G401 (cell line): ENCODE measurements around the gene POLR2F. TPM values are rescaled to one million over a fixed set of nuclear protein-coding genes. Genes with fewer than 3 reads are reported as not detected.
"Not testable (repeated sequence)": the region's sequence is repeated elsewhere in the genome, so short reads cannot be mapped to it uniquely, and the experiment has no call there.

ENCODE experiments used
- DNase-seq: peaks from one replicate; pipeline ENCODE4 v3.0.0-alpha.2; 2015; ENCODE audit warnings: low spot score
- in situ Hi-C: cut with HindIII; loops from 2 replicates; pipeline ENCODE4 v1.10.0; 2016; ENCODE audit warnings: low sequenced_read_pairs, mixed read lengths
- total RNA-seq: library from RNA; depleted of rRNA; stranded (reverse); fragments of >200 nt; shearing (Covaris generic); gene quantifications from 2 replicates; pipeline ENCODE4 v1.2.3, GENCODE V29; 2014

The POLR2F gene
- total RNA-seq, 1 experiment from 2014 or later = 225 TPM

GRCh38 chr22:37973271-37974170, 20.0 kb downstream of the POLR2F start:
- no peak for DNase-seq
- in situ Hi-C loops = loop anchor here (25.0 kb wide), 1 partner anchor 111 kb away; no protein-coding TSS in a partner anchor

DNA sequence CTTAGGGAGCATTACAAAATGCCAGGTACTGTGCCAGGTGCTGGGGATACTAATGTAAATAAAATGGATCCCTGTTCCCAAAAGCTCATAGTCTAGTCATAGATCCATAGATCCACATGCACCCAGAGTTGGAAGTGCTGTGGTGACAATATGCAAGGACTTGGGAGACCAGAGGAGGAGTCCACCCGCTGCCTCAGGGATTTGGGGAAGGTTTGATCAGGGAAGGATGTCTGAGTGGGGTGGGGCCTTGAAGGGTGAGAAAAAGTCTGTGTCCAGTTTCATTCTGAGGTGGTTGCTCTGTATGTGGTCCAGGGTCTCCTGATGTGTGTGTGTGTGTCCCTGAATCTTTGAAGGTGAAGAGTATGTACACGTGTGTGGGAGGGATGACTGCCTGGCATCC, 21.7 kb downstream of the POLR2F start:
- in situ Hi-C loops = no loop called here
- no peak for DNase-seq

DNA sequence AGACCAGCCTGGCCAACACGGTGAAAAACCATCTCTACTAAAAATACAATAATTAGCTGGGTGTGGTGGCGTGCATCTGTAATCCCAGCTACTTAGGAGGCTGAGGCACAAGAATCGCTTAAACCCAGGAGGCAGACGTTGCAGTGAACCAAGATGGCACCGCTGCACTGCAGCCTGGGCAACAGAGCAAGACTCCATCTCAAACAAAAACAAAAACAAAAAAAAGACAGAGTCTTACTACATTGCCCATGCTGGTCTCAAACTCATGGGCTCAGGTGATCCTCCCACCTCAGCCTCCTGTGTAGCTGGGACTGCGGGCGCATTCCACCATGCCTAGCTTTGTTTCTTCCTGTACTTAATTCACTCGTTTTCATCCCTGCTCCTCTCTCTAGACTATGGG, 22.5 kb downstream of the POLR2F start:
- in situ Hi-C loops, DNase-seq: not testable (repeated sequence)

GRCh38 chr22:37976547-37976946, 23.0 kb downstream of the POLR2F start:
- DNase-seq = no peak
- in situ Hi-C loops = no loop called here

DNA sequence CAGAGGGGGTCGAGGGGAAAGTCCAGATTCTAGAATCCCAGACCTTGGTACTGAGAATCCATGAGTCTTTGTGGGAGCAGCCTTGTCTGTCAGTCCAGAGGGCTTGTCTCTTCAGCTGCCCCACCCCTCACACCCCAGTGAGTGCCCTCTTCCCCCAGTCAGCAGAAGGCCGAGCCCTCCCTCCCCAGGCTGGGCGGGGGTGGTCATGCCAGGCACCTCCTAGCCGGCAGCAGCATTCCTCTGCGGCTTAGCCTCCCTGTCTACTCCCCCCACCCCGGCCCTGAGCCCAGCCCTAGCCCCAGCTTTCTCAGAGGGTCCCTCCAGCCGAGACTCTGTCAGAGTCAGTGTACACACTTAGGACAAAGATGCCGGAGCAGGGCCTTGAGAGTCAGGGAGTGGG, 26.3 kb downstream of the POLR2F start:
- in situ Hi-C loops = no loop called here

DNA sequence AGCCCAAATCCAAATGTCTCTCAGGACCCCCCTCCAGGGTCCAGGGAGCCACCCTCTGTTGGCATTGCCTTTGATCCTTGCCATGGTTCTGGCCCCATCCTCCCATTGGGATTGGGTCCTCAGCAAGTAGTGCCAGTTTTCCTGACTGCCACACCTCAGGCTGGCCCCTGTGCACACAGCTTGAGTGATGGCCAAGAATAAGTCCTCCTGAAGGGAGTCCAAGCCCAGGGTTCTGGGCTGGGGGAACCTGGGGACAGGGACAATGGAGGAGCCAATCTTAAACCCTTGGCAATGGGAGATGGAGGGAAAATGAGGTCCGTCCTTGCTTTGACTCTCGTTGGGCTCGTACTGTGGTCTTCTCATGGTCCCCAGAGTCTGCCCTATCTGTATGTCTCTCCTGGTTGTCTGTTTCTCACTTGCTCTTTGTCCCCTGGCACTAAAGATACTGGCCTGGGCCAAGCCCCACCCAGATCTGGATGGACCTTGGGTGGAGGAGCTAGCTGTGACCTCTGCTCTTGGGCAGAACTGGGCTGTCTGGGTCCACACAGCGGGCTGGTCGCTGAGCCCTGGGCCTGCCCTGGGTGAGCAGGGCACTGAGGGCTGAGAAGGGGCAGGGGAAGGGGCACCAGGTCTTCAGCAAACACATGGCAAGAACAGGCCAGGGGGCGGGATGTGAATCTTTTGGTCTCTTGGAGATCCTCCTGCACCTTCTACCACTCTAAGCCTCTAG, 27.9 kb downstream of the POLR2F start:
- in situ Hi-C loops = no loop called here
- no peak for DNase-seq

More for the DNA sequence above, 26.3 kb downstream of the POLR2F start:
- no peak for DNase-seq

DNA sequence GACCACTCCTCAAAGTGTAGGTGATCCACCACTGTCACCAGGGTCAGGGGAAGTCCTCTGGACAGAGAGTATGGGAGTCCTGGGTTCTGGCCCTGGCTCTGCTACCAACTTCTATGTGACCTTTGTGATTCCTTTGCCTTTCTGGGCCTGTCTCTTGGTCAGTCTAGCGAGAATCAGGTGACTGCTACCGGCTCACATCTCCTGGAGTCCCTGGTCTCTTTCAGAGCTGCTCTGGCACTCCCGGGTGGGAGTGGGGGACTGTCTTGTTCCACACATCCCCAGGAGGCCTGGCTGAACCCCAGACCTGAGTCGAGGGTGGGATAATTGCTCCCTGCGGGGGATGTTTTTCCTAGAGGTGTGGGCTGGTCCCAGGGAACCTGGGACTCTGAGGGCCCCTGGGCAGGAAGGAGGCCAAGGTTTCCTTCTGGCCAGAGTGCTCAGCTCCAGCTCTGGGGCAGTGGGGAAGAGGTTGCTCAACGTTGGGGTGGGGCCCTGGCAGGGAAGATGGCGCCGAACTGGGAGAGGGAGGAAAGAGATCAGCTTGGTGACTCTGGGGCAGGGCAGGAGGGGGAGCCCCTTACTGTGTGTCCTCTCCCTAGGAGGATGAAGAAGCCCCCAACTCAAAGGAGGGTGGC, 28.8 kb downstream of the POLR2F start:
- in situ Hi-C loops = no loop called here
- DNase-seq = no peak

DNA sequence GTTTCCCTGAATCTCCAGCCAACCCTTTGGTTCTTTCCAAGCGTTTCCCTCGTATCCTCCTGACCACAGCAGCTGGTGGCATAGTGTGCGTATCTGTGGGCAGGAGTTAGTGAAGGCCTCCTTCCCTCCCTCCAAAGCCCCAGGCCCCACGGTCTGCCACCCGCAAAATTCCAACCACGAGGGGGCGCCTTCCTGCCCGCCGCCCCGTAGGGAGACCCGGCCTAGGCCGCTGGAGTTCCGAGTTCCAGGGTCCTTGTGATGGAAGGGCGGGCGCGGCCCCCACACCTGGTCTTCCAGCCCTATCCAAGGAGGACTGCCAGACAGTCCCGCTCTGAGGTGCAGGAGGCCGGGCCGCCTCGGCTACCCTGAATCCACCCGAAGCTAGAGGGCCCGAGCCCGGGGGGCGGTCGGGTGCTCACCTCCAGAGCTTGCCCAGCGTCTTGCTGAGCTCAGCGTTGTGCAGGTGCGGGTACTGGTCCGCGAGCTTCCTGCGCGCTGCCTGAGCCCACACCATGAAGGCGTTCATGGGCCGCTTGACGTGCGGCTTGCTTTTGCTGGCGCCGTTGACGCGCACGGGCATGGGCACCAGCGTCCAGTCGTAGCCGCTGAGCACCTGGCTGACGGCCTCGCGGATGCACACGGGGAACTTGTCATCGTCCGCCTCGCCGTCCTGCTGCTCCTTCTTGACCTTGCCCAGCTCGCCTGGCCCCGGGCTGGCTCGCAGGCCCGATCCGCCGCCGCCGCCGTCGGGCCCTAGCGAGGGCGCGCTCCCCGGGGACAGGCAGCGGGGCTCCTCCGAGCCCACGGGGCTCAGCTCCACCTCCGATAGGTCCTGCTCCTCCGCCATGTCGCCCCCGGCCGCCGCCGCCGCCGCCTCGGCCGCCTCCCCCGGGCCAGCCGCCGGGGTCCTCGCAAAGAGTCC, 29.7 kb downstream of the POLR2F start:
- no peak for DNase-seq
- in situ Hi-C loops = no loop called here

DNA sequence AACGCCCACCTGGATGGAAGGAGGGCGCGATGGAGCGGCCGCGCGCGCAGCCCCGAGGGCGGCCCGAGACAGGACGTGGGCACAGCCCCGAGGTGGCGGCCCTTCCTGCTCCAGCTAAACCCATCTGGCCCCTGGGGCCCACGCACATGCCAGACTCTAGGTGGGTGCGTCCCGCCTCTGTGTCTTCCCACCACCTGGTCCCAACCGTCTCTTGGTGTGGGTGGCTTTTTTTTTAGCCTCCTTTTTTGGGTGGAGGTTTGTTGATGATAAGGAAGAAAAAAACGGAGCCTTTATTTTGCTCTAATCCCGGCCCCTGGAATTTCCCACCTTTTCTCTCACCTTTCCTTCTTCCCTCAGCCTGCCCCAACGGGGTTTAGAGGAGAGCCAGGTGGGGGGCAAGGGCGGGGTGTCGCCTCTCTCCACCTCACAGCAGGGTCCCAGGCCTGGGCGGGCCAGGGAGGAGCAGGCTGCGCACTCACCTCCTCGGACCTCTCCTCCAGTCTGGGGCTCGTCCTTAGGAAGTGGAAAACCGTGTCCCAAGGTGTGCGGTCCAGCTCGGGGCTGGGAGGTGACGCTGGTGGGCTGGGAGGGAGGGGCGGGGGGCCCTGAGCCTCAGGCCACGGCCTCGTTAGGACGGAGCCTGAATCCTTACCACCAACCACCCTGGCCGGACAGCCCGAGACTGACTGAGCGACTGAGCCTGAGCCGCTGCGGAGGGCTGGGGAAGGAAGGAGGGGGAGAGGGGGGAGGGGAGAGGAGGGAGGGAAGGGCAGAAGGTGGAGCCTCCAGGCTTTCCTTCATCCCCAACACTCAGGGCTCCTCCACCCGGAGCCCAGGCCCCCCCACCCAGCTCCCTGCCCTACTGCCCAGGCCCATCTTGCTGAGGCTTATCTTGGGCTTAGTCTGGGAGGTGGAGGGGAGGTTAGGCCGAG, 30.6 kb downstream of the POLR2F start, which contains the start of gene SOX10:
TSS of gene SOX10 (minus strand) at position 696 of the 932 bp plus-strand sequence. CDS start 771 bp downstream, outside the sequence.
- in situ Hi-C loops = no loop called here
- DNase-seq = no peak

DNA sequence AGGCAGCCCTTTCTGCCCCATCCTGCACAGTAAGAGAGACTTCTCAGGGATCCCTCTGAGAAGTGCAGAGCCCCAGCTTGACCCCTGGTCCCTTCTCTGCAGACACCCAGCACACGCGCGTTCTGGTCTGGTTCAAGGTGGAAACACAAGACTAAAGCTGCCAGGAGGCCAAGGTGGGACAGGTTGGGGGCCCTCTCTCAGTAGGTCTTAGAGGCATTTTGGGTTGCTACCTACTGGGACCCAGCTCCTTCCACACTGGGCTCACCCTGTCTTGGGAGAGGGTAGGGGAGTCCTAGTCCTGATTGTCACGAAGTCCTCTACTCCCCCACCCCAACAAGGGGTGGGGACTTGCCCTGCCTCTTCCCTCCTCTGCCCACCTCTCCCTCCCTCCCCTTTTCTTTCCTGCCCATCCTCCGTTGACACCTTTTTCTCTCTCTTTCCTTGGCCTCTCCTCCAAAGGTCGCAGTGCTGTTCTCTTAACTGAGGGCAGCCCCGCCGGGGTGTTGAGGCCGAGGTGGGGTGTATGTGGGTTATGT, 31.6 kb downstream of the POLR2F start:
- in situ Hi-C loops = no loop called here
- no peak for DNase-seq

GRCh38 chr22:37985751-37986281, 32.3 kb downstream of the POLR2F start:
- in situ Hi-C loops = no loop called here
- no peak for DNase-seq

DNA sequence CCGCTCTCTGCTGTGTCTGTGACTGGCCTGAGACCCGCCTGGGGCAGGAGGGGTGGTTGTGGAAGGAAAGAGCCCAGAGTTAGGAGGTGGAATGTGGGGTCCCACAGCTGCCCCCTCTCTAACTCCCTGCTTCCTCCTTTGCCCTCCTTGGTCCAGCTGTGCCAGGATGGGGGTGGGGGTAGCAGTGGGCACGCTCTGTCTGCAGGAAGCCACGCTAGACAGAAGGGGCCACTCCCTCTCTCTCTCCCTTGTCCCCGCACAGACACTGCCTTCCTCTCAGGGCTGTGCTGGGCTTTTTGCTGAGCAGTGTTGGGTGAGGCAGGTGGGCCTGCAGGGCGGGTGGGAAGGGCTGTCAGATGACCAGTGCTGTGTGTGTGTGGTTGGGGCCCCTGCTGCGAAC, 32.9 kb downstream of the POLR2F start:
- in situ Hi-C loops = no loop called here

DNA sequence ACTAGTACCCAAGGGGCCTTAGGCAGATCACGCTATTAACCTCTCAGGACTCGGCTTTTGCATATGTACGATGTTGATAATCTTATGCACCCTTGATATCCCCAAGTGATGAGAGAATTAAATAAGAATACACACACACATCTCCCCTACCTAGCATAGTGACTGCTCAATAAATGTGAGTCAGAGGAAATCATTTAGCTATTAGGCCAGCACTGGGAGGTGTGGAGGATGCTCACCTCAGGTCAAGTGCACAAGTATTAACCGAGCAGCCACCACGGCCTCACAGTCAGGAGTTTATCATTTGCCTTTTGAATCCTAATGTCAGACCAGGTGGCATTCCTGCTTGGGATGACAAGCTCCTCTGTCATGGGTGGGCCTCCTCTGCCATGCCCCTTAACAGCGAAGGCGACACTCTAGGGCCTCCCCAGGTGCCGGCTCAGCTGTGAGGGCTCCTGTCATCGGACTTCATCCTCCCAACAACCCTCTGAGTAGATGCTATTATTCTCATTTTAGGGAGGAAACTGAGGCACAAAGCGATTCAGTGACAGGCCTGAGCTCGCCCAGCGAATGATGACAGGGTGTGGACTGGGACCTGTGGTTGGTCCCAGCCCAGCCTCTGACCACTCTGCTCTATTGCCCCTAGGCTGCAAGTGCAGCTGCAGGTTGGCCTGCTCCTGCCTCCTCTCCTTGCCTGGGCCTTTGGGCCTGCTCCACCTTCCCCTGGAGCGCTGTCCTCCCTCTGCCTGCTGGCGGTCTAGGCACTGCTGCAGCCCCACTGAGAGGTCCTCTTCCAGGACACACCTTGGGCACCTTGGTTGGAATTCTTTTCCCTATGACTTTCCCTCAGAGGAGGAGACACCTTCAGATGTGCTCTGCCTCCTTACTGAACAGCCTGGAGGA, 35.9 kb downstream of the POLR2F start:
- no peak for DNase-seq
- in situ Hi-C loops = no loop called here

More for the DNA sequence above, 32.9 kb downstream of the POLR2F start:
- DNase-seq = no peak

DNA sequence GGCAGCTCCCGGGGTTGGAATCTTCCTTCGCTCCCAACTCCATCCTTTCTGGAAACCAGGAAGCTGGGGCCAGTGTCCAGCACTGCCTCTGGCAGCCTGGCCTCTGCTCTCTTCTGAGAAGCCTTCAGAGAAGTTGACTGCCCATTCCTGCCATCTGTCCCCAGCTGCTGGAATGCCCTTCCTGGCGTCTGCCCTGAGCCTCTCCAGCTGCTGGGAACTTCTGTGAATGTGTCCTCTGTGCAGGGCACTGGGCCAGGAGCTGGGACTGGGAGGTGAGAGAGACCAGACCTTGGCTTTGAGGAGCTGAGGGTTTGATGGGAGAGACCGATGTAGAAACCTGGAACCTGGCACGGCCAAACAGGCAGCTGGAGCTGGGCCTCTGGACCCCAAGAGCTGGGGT, 36.8 kb downstream of the POLR2F start:
- in situ Hi-C loops = no loop called here
- DNase-seq = no peak

DNA sequence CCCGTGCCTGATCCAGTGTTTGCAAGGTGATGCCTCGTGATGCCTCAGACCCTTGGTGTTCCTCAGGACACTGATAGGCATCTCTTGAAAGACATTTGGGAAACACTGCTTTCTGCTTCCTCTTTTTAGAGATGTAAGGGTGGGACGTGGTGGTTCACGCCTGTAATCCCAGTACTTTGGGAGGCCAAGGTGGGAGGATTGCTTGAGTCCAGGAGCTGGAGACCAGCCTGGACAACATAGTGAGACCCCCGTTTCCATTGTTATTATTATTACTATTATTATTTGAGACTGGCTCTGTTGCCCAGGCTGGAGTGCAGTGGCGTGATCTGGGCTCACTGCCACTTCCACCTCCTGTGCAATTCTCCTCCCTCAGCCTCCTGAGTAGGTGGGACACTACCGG, 37.4 kb downstream of the POLR2F start:
- no peak for DNase-seq
- in situ Hi-C loops = no loop called here

GRCh38 chr22:37991731-37992442, 38.4 kb downstream of the POLR2F start:
- in situ Hi-C loops = no loop called here
- no peak for DNase-seq
